ENCODE results near the gene AP3S1. TPM values are rescaled to one million over a fixed set of nuclear protein-coding genes. Genes with fewer than 3 reads are reported as not detected.

Gene AP3S1
- polyA plus RNA-seq, 2 of the 4 experiments (the other 2 are of a cell fraction) = 75.7 to 103 TPM

- DNase-seq (ENCODE audit: low read depth in 1 of 2, low spot score in 1 of 2) (no peak), ATAC-seq (no peak), FAIRE-seq (no peak)
- Histone ChIP-seq H3K4me1 (no peaks in the 10 kb centered on the region), H3K4me2 (no peak overlapping the region), H3K27ac (no peak overlapping the region), H3K4me3 (no peak overlapping the region), H3K9me3 (no peaks in the 10 kb centered on the region)
- ChIA-PET CTCF (interaction anchor here (0.7 kb wide), 1 partner anchor 309 kb away, joined by 3 read pairs; no protein-coding TSS in a partner anchor), POLR2A (no interaction called here)
- WGBS (ENCODE audit: missing lambda C conversion rate) = 44% methylated on average over 4 of the region's 4 CpGs
- TF ChIP-seq FOXS1 (CRISPR knock-in tag; IDR thresholded peaks at IDR 0.05) (no peak), PHF8 (IDR thresholded peaks at IDR 0.05; ENCODE audit: borderline replicate concordance, low read depth) (no peak), USF2 (IDR thresholded peaks at IDR 0.05) (no peak), RCOR1 (IDR thresholded peaks at IDR 0.05; ENCODE audit: low read depth, low read length) (no peak), HES2 (IDR thresholded peaks at IDR 0.05) (no peak), ATOH8 (CRISPR knock-in tag; IDR thresholded peaks at IDR 0.05; ENCODE audit: low read depth) (no peak), MYC (IDR thresholded peaks at IDR 0.05; ENCODE audit: borderline replicate concordance, low read length) (no peak), EHF (CRISPR knock-in tag; IDR thresholded peaks at IDR 0.05) (no peak), HEYL (CRISPR knock-in tag; IDR thresholded peaks at IDR 0.05) (no peak), POLR2A (IDR thresholded peaks at IDR 0.05; ENCODE audit: low read length) (no peak), JUN (IDR thresholded peaks at IDR 0.05) (no peak), KDM1A (IDR thresholded peaks at IDR 0.05; ENCODE audit: low read depth) (no peak), NR3C1 (IDR thresholded peaks at IDR 0.05) (no peak)
Measured at GRCh38 chr5:115939059-115939458, 97.3 kb downstream of the AP3S1 start.

GRCh38 chr5:115940080-115940810 lies 98.5 kb downstream of the AP3S1 start:
- no peaks in the 10 kb centered on the region for H3K4me1 ChIP-seq
- no peak overlapping the region for H3K4me2 ChIP-seq
- H3K27ac ChIP-seq = no peak overlapping the region
- CTCF ChIA-PET = interaction anchor here (1.1 kb wide), 1 partner anchor 306 kb away, joined by 3 read pairs; no protein-coding TSS in a partner anchor
- TF ChIP-seq BCL3 (IDR thresholded peaks at IDR 0.05) (no peak), TP53 (CRISPR knock-in tag; IDR thresholded peaks at IDR 0.05) (no peak), EP300 (IDR thresholded peaks at IDR 0.05) (no peak), CBX8 (IDR thresholded peaks at IDR 0.05) (no peak), HOXB13 (CRISPR knock-in tag; IDR thresholded peaks at IDR 0.05; ENCODE audit: low read depth) (no peak), NFE2L2 (conservative IDR thresholded peaks at IDR 0.05; ENCODE audit: low read length) (no peak), POLR2AphosphoS2 (conservative IDR thresholded peaks at IDR 0.05; ENCODE audit: low read length) (no peak), USF2 (IDR thresholded peaks at IDR 0.05) (no peak), ZNF302 (CRISPR knock-in tag; IDR thresholded peaks at IDR 0.05) (no peak), NR3C1 (IDR thresholded peaks at IDR 0.05) (no peak), ATOH8 (CRISPR knock-in tag; IDR thresholded peaks at IDR 0.05; ENCODE audit: low read depth) (no peak), PHF8 (IDR thresholded peaks at IDR 0.05; ENCODE audit: borderline replicate concordance, low read depth) (no peak), MAX (IDR thresholded peaks at IDR 0.05) (no peak), MAZ (IDR thresholded peaks at IDR 0.05; ENCODE audit: borderline replicate concordance, low read depth, low read length) (no peak), MYC (IDR thresholded peaks at IDR 0.05; ENCODE audit: borderline replicate concordance, low read length) (no peak), HEYL (CRISPR knock-in tag; IDR thresholded peaks at IDR 0.05) (no peak), HOXA7 (CRISPR knock-in tag; IDR thresholded peaks at IDR 0.05) (no peak), EHMT2 (IDR thresholded peaks at IDR 0.05; ENCODE audit: low read depth) (no peak), PBX3 (IDR thresholded peaks at IDR 0.05) (no peak), RCOR1 (IDR thresholded peaks at IDR 0.05; ENCODE audit: low read depth, low read length) (no peak)
- POLR2A ChIA-PET = no interaction called here
- no peak overlapping the region for H3K4me3 ChIP-seq
- ATAC-seq (no peak), FAIRE-seq (no peak), DNase-seq (ENCODE audit: low read depth in 1 of 2, low spot score in 1 of 2) (no peak)
- H3K9me3 ChIP-seq = no peaks in the 10 kb centered on the region
- WGBS (ENCODE audit: missing lambda C conversion rate) = 85% methylated on average over 3 of the region's 4 CpGs

Measured in A549 (cell line).